NOMO-1 (cell line): ENCODE results near the gene IL7R.
A peak's percentile ranks its signal among the peaks of the same experiment; 100 is the strongest.
"Not testable (repeated sequence)": the region's sequence is repeated elsewhere in the genome, so short reads cannot be mapped to it uniquely, and the experiment has no call there.

Experiments used
- DNase-seq, 2 experiments: peaks; one replicate each; lab custom pipeline; 2025; ENCODE audit not compliant: unreplicated experiment in 2 of 2; lab: John Stamatoyannopoulos, UW

Gene IL7R

GRCh38 chr5:35838370-35839042 is 18.2 kb upstream of the IL7R start:
- no peak for DNase-seq

- no peak for DNase-seq
These were observed 13.8 kb upstream of the IL7R start for GRCh38 chr5:35842856-35843255.

- not testable (repeated sequence) for DNase-seq
These were observed 11.2 kb upstream of the IL7R start for GRCh38 chr5:35845508-35845907.

- DNase-seq: no peak
These were observed 9.2 kb upstream of the IL7R start for GRCh38 chr5:35847491-35847890.

GRCh38 chr5:35847961-35848360 is 8.7 kb upstream of the IL7R start:
- no peak for DNase-seq

- DNase-seq: no peak
These were observed 6.8 kb upstream of the IL7R start for GRCh38 chr5:35849860-35850259.

GRCh38 chr5:35850967-35851680 is 5.6 kb upstream of the IL7R start:
- DNase-seq: no peak

GRCh38 chr5:35852084-35852734 is 4.5 kb upstream of the IL7R start:
- DNase-seq: peak in 1 of 2 experiments; percentile 62

GRCh38 chr5:35852773-35853172 is 3.9 kb upstream of the IL7R start:
- DNase-seq: no peak

- DNase-seq: no peak
These were observed 3.1 kb upstream of the IL7R start for GRCh38 chr5:35853631-35854030.

- DNase-seq: no peak
These were observed 2.4 kb upstream of the IL7R start for GRCh38 chr5:35854248-35854647.

GRCh38 chr5:35855187-35855586 is 1.5 kb upstream of the IL7R start:
- no peak for DNase-seq

- not testable (repeated sequence) for DNase-seq
These were observed 416 bp upstream of the IL7R start for GRCh38 chr5:35856186-35856764.

GRCh38 chr5:35857606-35858205 is 1.0 kb downstream of the IL7R start:
- DNase-seq: no peak

GRCh38 chr5:35859101-35859661 is 2.5 kb downstream of the IL7R start:
- no peak for DNase-seq

- no peak for DNase-seq
These were observed 4.0 kb downstream of the IL7R start for GRCh38 chr5:35860686-35861085.

GRCh38 chr5:35861718-35862117 is 5.0 kb downstream of the IL7R start:
- no peak for DNase-seq

- no peak for DNase-seq
These were observed 5.4 kb downstream of the IL7R start for GRCh38 chr5:35862126-35862525.

- peak; percentile 60 to 63 for DNase-seq
These were observed 6.5 kb downstream of the IL7R start for GRCh38 chr5:35863159-35863558.

GRCh38 chr5:35867998-35868397 is 11.3 kb downstream of the IL7R start:
- DNase-seq: no peak
